Stimulated activated CD8-positive, alpha-beta memory T cell treated with anti-CD3 and anti-CD28 coated beads, Interleukin-12 subunit alpha, Interleukin-12 subunit beta, amount 100 ng/mL, for 24 hours (primary cell): ENCODE results near the gene LRRC59.
"Not testable (repeated sequence)": the region's sequence is repeated elsewhere in the genome, so short reads cannot be mapped to it uniquely, and the experiment has no call there.

Source experiments
- DNase-seq: peaks from one replicate; pipeline ENCODE4 v3.0.0-alpha.2; 2020; ENCODE audit errors: extremely low read depth

Gene LRRC59

GRCh38 chr17:50397111-50397918 lies at the start of gene LRRC59:
Gene LRRC59 (minus strand): TSS chr17:50397523. CDS start chr17:50397317, 206 bp downstream.
- DNase-seq = peak; percentile 73

DNA sequence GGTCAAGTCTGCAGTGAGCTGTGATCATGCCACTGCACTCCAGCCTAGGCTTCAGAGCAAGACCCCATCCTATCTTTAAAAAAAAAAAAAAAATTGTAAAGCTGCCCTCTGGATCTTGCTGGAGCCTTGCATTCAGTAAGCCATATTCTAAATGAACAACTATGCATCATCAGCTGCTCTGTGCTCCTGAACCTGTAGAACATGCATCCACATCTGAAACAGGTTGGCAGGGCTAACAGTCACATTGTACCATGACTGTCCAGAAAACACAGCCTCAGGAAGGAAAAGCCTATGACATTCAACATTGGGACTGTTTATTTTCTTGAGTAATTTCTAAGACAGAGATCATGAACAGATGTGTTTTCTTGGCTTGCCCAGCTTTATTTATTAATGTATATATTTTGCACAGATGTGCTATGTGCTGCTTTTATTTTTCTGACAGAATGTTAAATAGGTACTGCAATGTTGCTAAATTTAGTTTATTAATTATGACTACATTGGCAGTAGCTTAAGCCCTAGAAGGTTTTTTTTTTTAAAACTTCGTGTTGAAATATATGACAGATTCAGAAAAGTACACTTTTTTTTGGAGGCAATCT lies 48.5 kb upstream of the LRRC59 start:
- no peak for DNase-seq

- no peak for DNase-seq
These were observed 47.8 kb upstream of the LRRC59 start for GRCh38 chr17:50444841-50445715.

DNA sequence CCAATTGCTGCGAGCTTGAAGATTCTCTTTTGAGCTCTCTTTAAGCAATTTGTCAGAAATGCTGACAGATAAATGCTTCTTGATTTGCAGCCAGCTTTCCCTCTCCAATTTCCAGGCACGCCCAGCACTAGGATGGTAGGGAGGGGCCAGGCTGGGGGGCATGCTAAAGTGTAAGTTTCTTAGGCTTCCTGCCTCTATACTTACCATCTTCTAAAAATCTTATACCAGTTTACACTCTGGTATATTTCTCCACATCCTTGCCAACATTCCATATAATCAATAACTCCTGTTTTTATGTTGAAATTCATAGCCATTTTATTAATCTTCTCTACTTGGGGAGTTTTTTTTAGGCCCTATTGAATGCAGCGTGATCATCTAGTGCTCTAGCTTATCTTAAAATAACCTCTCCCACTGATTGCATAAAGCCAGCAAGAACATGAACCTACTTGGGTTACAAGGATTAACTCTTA lies 46.2 kb upstream of the LRRC59 start:
- no peak for DNase-seq

DNA sequence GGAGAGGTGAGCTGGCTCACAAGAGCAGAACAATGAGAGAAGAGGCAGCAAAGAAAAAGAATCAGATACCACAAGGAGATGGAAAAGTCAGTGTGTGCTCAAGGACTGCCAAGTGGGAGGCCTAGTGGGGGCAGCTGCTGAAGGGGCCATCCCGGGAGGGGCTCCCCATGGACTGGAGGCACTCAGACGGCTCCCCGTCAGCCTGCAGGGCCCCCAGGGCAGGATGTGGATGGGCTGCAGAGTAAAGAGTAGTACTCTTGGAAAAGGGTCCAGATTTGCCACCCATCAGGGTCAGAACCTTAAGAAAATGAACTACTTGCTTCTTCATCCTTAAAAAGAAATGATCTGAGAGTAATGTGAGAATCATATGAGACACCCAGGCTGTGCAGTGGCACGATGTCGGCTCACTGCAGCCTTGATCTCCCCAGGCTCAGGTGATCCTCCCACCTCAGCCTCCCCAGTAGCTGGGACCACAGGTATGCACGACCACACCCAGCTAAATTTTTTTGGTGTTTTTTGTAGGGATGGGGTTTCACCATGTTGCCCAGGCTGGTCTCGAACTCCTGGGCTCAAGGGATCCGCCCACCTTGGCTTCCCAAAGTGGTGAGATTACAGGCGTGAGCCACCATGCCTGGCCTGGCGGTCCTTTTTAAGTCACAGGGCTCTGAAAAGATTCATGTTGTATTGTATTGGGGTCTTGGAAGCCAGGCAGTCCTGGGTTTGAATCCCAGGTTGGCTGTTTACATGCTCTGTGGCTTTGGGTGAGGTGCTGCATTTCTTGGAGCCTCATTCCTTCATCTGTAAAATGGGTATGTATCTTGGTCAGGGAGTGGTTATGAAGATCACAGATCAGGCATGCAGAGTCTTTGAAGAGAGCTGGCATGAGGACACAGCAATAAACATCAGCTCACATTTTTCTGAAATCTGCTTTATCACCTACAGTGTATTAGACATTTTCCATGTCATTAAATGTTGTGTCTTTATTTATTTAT lies 43.8 kb upstream of the LRRC59 start:
- DNase-seq = no peak

GRCh38 chr17:50440172-50440837 lies 43.0 kb upstream of the LRRC59 start:
- DNase-seq = no peak

DNA sequence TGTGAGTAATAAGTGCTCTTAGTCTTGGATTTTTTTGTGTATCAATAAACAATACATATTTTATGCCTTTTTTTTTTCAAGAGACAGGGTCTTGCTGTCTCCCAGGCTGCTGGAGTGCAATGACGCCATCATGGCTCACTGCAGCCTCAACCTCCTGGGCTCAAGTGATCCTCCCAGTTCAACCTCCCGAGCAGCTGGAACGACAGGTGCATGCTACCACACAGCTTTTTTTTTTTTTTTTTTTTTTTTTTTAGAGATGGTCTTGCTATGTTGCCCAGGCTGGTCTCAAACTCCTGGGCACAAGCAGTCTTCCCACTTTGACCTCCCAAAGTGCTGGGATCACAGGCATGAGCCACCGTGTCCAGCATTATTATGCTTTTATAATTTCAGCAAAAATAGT lies 41.7 kb upstream of the LRRC59 start:
- no peak for DNase-seq

DNA sequence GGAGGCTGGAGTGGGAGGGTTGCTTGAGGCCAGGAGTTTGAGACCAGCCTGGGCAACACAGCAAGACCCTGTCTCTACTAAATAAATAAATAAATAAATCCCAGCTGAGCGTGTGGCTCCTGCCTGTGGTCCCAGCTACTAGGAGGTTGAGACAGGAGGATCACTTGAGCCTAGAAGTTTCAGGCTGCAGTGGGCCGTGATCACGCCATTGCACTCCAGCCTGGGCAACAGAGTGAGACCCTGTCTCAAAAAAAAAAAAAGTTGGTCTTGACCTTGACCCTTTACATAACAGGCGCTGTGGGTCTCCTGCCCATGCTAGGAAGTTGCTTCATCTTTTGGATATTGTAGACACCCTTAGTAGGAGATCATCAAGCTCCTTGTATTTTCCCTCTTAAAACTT lies 40.1 kb upstream of the LRRC59 start:
- no peak for DNase-seq

DNA sequence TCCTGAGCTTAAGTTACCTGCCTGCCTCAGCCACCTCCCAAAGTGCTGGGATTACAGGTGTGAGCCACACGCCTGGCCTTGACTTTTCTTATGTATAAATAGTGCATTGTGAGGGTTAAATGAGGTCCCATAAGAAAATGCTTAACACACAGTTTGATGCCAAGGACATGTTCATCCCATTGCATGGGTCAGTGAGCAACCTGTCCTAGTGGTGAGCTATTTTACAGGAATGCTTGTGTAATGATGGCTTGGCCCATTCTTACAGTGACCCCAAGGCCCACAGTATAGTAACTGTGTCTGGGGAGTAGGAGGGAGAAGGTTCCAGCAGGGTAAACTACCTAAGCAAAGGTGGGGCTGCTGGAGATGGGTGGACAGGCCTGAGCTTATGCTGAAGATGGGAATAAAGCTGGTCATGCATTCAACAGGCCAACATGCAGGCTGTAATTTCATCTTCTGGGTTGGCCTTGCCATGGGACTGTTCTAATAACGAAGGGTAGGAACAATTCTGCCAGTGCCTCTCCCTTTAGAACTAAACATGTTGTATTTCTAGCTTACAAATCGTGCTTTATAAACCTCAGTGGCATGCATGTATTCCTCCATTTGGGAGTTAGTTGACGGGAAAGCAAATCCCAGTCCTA lies 34.9 kb upstream of the LRRC59 start:
- DNase-seq = no peak

GRCh38 chr17:50430821-50431618 lies 33.7 kb upstream of the LRRC59 start:
- DNase-seq = no peak

GRCh38 chr17:50429793-50430192 lies 32.5 kb upstream of the LRRC59 start:
- no peak for DNase-seq

DNA sequence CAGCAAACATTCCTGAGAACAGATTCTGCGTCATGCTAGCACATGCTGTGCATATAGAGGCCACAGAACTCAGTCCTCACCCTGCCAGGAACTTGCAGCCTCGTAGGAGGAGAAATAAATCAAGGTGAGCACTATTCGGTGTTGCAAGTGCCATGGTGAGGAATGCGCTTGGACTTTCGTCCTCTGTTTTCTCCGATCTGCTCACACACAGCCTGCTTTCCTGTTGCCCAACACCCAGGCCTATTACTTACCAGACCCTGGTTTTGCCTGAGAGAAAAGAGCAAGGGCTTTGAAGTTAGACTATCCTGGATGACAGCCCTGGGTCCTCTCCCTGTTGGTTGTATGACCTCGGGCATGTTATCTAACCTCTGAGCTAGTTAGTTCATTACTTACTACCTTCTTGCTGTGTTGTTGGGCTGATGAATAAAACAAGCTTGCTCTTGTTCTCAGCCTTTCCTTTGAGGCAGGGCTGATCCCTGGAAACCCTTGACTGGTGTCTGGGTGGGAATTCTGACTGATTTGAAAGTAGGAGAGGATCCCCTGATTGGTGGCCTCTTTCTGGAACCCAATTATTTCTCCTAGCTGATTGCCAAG lies 31.6 kb upstream of the LRRC59 start:
- DNase-seq = no peak

GRCh38 chr17:50428126-50428525 lies 30.8 kb upstream of the LRRC59 start:
- DNase-seq = not testable (repeated sequence)

DNA sequence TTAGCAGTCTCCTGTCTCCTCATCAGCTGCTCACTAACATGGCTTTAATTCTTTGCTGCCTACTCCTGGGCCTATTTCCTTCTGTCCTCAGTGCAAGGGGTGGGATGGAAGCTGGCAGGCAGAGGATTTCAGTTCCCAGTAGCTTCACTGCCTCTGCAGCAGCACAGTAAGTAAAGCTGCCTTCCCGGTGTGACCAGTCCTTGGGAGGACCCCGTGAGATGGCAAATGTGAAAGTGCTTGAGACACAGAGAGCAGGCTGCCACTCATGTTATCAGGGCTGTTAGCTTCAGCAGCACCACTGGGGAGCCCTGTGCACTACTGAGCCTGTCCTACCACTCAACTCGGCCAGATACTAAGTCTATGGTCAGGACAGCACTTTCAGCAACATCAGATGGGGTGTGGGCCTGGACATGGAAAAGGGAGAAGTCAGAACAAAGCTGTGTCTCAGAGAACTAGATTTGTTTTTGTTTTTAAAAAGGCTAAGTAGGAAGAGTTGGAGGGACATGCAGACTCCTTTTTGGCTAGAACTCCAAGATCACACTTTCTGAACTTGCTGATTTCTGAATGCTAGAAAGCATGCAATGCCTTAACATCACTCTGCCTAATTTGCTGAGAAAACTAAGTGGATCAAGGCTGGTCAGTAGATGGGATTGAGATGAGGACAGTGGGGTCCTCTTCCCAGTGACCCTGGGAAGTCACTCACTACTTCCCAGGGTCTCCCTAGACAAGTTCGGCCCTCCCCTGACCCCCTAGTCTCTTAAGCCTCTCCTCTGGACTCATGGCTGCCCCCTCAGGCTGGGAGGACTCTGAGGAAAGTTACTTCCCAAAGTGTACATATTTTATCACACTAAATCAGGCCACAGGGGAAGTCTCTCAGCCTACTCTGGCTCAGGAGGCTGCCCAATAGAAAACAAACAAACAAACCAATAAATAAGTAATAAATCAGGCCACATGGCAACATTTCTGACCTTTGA lies 29.8 kb upstream of the LRRC59 start:
- no peak for DNase-seq

GRCh38 chr17:50426472-50426782 lies 29.1 kb upstream of the LRRC59 start:
- DNase-seq = no peak

DNA sequence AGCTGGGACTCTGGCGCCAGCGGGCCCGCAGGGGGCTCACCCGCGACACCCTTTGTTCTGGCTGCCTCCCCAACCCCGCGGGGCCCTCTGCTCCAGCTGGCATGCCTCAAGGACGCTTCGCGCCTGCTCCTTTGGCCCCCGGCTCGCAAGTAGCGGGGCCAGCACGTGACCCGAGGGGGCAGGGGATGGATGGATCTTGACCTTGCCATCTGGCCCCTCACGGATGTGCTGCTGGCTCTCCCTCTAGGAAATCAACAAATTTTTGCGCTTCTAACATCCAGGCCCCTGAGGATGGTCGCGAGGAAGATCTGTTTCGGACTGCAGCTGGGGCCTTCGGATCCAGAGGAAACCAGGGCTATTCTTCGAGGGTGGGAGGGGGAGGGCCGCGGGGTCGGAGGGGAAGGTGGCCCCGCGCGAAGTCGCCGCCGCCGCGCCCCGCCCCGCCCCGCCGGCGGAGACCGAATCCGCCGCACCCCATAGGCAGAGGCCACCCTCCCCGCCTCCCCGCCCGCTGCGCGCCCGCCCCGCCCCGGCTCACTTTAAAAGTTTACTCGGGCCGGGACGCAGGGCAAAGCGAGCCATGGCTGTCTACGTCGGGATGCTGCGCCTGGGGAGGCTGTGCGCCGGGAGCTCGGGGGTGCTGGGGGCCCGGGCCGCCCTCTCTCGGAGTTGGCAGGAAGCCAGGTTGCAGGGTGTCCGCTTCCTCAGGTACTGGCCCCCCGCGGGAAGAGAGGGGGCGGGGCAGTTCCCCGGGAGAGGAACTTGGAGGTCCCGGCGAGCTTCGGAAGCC lies 28.6 kb upstream of the LRRC59 start, which contains the start of gene ACSF2:
TSS of gene ACSF2 (plus strand) at position 537 of the 790 bp plus-strand sequence. CDS start at position 581, 44 bp downstream.
- DNase-seq = peak; percentile 42
